SHP77 (cell line): Measurements from ENCODE around the gene SEPHS2.

Experiments used
- DNase-seq, 2 experiments: peaks; one replicate each; lab custom pipeline; 2025; lab: John Stamatoyannopoulos, UW

The SEPHS2 gene

DNA sequence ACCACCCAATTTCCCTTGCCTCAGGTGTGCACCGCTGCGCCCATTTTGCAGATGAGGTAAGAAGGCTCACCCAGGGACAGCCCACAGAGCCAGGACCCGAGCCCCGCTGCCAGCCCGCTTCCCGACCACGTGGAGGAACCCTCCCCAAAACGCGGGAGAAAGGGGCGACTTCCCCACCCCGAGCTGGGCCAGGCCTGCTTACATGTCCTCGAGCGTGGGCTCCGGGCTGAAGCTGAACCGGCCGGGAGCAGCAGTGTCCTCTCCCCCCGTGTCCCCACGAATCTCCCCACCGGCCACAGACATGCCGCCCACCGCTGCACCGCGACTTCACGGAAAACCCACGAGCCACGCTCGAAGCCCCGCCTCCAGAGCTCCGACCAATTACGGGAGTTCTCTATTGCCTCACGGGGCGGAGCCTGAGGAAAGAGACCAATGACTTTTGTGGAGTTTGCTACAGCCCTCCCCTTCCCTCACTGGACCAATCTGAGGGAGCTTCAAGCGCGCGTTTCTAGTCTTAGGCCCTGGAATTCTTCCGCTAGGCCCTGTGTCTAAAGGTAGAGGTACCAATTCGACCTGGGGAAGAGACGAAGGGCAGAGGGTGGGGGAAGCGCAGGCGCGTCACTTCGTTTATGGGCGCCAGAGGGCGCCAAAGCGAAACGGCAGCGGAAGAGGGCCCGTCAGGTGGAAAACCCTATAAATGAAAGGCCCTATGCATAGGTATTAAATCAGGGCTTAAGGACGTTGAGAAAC is 15.8 kb downstream of the SEPHS2 start, which contains the start of gene DCTPP1:
DCTPP1 (minus strand) TSS at position 353 of the 750 bp plus-strand sequence; CDS start at position 303, 50 bp downstream.
- peak; percentile 100 for DNase-seq

DNA sequence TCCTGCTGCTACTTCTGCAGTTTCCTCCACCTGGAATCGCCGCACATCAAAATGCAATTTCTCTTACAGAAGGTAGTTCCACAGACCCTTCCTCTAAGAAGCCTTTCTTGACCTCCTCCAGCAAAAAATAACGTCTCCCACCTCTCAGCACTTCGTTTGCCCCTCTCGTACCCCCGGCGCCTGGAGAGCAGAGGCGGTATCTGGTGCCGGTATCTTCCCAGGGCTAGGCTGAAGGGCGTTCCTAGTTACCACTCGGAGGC is 16.3 kb downstream of the SEPHS2 start:
- no peak for DNase-seq

DNA sequence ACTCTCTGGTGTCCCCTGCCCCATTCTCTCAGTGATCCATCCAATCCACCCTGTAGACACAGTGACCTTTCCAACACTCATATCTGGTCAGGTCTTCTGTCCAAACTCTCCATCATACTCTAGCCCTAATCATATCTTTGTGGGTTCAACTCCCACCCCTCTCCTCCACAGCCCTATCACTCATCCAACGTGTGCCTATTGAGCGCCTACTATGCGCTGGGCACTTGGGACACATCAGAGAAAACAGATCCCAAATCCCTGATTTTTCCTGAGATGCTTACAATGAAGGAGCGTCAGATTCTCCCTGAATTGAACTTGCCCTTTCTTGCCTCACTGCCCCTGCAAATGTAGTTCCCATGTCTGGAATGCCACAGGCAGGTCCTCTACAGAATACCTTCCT is 17.6 kb downstream of the SEPHS2 start:
- DNase-seq = no peak

- DNase-seq = no peak
Measured at GRCh38 chr16:30421010-30421409, 24.7 kb downstream of the SEPHS2 start.

- no peak for DNase-seq
Measured at GRCh38 chr16:30418350-30419181, 27.1 kb downstream of the SEPHS2 start.

- peak; percentile 96 to 97 for DNase-seq
Measured at GRCh38 chr16:30417529-30418349, 27.9 kb downstream of the SEPHS2 start.

- DNase-seq = no peak
Measured at GRCh38 chr16:30416624-30417528, 28.8 kb downstream of the SEPHS2 start.

- no peak for DNase-seq
Measured at GRCh38 chr16:30416047-30416603, 29.5 kb downstream of the SEPHS2 start.

GRCh38 chr16:30414159-30414558 is 31.5 kb downstream of the SEPHS2 start:
- no peak for DNase-seq

DNA sequence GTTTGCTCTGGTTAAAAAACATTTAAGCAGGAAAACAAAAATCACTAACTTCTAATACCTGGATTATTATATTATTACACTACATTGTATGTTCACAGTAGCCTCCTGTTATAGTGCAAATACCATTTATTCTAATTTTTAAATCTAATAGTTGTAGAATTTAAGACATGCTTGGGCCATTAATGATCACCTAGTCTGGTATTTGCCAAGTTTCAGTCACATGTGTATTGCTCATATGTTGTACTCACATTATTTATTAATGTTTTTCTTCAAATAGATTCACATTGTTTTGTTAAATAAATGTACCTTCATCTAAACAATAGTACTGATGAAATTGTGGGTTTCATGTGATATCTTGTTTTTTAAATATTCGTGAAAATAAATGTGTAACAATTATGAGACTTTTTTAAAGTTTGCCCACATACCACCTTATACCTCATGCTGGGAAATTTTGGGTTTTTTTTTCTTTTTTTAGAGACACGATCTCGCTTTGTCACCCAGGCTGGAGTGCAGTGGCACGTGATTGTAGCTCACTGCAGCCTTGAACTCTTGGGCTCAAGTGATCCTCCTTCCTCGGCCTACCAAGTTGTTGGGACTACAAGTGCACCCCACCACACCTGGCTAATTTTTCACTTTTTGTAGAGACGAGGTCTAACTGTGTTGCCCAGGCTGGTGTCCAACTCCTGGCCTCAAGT is 32.4 kb downstream of the SEPHS2 start:
- no peak for DNase-seq

- peak; percentile 85 to 93 for DNase-seq
Measured at GRCh38 chr16:30409125-30410060, 36.3 kb downstream of the SEPHS2 start.

DNA sequence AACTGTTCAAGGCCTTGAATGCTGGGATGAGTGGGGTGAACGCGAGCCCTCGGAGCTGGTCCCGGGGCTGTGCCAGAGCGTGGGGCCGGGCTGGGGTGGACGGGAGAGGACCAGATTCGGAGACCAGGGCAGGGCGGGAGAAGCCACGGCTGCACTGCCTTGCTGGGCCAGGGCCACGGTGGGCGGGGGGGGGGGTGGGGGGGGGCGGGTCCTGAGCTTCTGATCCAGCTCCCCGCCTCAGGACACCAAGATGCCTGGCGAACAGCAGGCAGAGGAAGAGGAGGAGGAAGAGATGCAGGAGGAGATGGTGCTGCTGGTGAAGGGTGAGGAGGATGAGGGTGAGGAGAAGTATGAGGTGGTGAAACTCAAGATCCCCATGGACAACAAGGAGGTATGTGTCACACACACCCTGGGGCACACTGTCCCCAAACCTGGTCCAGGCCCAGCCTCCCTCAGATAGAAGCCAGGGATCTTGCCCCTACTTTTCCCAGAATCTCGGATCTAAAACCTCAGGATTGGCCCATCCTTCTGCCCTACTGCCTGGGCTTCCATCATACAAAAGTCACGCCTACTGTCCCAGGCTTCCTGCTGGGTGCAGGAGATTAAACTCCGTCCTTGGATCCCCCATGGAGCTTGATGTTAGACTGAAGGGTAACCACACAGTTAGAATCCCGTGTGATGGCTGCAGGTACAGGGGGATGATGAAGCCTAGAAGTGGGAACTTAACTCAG is 37.7 kb downstream of the SEPHS2 start:
- DNase-seq = no peak

DNA sequence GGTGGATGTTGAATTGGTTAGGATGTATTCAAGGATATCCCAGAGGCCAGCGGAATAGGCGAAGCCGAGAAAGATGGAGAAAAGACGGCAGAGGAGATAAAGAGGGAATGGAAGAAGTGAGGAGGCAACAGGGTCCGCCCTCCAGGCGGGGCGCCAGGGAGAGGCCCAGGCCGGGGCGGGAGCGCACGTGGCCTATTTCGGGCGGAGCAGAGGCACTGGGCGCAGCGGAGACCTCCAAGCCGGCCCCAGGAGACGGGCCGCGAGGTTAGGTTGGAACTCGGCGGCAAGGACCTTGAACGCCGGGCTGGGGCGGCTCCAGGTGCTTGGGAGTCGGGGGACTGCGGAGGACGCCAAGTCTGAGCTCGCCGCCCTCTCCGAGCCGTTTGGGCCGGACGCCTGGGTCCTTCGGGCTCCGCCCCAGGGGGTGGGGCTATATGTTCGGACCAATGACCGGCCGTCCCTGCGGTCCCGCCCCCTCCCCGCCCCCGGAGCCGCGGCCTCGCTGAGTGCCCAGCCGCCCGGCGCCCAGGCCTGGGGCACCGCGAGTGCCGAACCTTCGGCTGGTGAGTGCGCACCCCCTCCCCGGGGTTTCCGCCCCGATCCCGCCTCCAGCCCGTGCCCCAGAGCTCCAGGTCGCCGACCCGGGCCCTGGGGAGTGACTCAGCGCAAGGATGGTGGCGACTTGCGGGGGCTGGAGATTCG is 38.4 kb downstream of the SEPHS2 start, which contains the start of gene ZNF771:
ZNF771 (plus strand) TSS at position 505 of the 702 bp plus-strand sequence. CDS start 448 bp downstream, outside the sequence.
- peak; percentile 90 to 92 for DNase-seq

DNA sequence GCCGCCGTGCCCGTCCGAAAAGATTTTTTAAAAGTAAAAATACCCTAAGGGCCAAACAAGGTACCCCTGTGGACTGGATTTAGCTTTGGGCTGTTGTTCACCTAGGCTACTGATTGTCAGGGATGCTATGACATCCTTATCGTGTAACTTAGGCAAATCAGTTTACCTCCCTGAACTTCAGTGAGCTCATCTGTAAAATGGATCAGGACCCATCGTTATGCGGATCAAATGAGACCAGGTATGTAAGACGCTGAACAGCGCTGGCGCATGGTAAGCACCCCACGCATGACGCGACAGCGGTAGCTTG is 38.9 kb downstream of the SEPHS2 start:
- no peak for DNase-seq

DNA sequence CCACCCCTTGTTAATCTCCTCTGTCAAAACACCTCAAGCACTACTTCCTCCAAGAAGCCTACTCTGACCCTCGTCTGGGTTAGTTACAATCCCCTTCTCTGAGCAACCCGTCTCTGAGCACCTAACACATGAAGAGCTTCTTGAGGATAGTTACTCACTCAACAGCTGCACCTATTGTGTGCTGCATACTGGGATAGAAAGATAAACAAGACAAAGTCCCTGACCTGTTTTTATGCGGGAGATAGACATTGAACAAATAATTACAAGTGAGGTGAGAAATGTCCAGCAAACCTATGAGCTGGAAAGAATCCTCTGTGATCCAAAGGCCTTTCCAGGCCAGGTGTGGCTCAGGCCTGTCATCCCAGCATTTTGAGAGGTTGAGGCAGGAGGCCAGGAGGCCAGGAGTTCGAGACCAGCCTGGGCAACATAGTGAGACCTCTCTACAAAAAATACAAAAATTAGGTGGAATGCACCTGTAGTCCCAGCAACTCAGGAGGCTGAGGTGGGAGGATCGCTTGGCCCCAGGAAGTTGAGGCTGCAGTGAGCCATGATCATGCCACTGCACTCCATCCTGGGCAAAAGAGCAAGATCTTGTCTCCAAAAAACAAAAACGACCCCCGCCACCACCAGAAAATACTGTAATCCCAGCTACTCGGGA is 43.8 kb downstream of the SEPHS2 start:
- peak in 1 of 2 experiments; percentile 40 for DNase-seq

- peak in 1 of 2 experiments; percentile 26 for DNase-seq
Measured at GRCh38 chr16:30399435-30400186, 46.1 kb downstream of the SEPHS2 start.
